ENCODE results near the gene RAD21L1.

The RAD21L1 gene

GRCh38 chr20:1274485-1275311 is 48.9 kb downstream of the RAD21L1 start:
- DNase-seq, result no peak

DNA sequence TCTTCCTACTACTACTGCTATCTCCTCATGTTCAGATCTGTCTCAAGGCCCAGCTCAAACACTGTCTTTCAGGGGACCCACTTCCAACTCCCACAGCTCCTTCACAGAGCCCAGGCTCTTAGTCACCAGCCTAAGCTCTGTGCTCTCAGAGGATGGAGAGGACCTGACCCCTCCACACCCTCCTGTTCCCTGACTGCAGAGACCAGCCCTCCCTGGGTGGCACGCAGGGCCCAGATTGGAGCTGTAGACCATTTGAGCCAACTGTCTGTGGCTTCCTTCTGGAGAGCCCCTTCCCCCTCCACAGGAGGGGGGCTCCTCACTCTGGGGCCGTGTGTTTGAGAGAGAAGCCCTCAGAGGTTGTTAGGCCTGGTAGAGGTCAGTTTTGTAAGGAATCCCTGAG is 50.1 kb downstream of the RAD21L1 start:
- no peak for DNase-seq

DNA sequence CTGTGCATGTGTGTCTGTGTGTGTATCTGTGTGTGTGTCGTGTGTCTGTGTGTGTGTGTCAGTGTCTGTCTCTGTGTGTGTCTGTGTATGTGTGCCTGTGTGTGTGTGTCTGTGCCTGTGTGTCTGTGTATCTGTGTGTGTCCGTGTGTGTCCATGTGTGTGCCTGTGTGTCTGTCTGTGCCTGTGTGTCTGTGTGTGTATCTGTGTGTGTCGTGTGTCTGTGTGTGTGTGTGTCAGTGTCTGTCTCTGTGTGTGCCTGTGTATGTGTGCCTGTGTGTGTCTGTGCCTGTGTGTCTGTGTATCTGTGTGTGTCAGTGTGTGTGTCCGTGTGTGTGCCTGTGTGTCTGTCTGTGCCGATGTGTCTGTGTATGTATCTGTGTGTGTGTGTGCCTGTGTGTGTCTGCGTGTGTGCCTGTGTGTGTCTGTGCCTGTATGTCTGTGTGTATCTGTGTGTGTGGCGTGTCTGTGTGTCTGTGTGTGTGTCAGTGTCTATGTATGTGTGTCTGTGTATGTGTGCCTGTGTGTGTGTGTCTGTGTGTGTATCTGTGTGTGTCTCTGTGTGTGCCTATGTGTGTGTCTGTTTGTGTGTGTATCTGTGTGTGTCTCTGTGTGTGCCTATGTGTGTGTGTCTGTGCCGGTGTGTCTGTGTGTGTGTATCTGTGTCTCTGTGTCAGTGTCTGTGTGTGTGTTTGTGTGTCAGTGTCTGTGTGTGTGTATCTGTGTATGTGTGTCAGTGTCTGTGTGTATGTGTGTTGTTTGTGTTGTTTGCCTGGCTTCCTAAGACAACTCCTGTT is 51.9 kb downstream of the RAD21L1 start:
- DNase-seq, result no peak

DNA sequence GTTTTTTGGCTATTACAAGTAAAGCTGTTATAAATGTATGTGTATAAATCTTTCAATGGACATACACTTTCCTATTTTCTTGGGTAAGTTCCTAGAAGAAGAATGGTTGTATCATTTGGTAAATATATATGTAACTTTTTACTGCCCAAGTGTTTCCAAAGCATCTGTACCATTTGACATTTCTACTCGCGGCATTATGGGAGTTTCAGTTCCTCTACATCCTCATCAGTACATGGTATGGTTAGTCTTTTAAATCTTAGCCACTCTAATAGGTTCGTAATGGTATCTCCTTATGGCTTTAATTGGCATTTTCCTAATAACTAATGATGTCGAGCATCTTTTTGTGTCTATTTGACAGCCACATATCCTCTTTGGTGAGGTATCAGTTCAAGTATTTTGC is 53.1 kb downstream of the RAD21L1 start:
- DNase-seq, result no peak

DNA sequence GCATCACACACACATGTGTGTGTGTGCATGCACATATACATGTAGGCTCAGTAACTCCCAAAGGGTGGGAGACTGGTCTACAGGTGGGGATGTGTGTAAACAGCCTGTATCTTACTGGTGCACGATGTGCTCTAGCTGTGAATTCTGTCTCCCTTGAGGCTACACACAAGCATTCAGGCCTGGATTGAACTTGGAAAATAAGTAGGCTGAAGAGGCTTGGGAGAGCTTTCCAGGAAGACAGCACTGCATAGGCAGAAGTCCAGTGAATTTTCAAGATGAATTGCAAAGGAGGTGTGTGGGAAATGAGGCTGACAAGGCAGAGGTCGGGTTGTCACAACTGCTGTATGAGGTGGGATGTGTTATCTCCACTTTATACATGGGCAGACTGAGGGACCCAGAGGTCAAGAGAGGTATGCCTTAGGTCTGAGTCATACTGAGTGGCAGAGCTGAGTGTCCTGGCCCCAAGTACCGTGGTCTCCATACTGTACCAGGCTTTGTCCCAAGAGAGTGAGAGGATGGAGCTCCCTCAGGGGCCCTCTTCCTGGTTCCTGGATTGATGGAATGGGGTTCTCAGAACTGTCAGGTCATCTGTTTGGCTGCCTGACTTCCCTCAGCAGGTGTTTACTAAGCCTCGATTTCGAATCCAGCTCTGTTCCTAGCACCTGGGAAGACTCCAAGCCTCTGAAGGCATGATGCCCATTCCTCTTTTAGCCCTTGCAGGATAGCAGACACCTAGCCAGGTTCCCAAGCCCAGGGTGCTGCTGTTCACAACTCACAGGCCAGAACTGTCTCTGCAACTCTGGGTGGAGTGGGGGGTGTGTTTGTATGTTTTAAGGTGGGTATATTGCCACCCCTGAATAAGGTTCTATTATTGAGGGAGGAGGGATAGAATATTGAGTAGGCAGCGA is 54.6 kb downstream of the RAD21L1 start:
- DNase-seq, result no peak

DNA sequence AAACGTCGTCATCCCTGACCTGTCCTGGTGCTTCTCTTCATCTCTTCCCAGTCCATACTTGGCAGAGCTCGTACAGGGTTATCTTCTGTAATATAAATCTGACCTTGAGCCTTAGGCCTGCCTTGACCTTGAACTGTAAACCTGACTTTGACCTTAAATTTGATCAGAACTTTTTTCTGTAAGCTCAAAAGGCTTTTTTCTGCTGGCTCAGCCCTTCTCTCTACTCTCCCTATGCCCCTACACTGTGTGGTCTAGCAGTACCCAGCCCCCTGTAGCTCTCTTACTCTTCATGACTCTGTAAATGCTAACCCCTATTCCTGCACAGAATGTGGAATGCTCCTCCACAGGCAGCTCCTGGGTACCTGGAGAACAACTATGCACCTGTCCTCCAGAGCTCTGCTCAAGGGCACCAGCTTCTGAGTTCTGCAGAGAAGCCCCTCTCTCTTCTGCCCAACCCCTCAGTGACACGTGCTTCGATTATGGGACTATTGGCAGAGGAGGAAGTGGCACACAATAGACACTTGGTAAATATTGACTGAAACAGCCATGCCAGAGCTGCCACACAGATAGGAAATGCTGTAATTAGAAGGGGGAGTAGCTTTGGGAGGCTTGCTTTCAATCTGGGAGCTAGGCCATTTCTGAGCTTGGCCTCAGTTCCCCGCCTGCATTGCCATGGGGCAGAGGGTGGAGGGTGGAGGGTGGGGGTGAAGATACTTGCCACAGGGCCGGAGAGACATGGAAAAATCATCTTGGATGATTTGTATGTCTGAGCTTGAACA is 55.6 kb downstream of the RAD21L1 start:
- DNase-seq, result no peak

GRCh38 chr20:1282966-1283365 is 57.1 kb downstream of the RAD21L1 start:
- no peak for DNase-seq

- no peak for DNase-seq
Measured at GRCh38 chr20:1283522-1284510, 58.0 kb downstream of the RAD21L1 start.

GRCh38 chr20:1286267-1287024 is 60.6 kb downstream of the RAD21L1 start:
- no peak for DNase-seq

DNA sequence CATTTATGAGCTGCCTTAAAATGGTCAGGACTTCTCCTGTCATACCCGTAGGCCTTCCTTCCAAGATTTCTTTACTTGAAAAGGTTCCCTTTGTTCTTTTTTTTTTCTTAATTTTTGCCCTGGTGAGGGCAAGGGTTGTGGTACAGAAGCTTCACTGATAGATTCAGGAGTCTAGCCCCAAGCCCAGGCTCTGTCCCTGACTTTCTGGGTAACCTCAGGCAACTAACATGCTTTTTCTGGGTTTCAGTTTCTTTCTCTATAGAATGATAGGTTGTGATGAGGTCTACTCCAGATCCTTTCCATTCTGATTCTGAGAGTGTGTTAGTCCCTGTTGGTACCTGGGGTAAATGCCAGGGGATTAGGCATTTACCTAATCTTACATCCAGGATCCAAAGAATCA is 61.5 kb downstream of the RAD21L1 start:
- DNase-seq, result no peak

DNA sequence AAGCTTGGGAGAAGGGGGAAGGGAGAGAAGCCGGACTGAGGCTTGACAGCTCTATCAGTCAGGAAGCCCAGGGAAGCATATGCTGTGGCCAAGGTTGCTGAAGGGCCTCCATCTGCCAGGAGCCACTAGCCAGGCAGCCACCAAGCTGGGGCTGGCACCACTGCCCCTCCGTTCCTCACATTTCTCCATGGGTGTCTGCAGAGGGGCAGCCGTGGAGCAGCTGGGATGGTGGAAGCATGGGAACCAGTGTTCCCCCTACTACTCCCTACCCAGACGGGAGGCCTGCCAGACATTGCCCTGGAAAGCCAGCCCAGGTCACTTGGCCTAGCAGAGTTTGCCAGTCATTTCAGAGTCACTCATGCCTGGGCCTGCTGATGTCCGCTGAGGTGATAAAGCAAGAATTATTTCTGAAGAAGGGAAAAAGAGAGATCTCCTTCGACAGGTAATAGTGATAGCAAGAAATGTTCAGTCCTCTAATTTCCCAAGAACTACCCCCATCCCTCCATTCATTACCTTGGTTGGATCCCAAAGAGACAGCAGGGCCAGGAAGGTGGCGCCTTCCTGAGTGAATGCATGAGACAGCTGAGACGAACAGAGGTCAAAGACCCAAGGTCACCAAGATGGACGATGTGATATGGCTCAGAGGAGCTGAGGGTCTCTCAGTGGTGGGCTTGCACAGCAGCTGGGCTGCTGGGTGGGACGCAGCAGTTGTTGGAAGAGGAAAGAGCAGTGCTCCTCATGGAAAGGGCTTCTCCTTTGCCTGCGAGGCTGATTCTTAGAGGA is 62.1 kb downstream of the RAD21L1 start:
- no peak for DNase-seq

GRCh38 chr20:1291191-1291741 is 65.4 kb downstream of the RAD21L1 start:
- DNase-seq, result no peak

DNA sequence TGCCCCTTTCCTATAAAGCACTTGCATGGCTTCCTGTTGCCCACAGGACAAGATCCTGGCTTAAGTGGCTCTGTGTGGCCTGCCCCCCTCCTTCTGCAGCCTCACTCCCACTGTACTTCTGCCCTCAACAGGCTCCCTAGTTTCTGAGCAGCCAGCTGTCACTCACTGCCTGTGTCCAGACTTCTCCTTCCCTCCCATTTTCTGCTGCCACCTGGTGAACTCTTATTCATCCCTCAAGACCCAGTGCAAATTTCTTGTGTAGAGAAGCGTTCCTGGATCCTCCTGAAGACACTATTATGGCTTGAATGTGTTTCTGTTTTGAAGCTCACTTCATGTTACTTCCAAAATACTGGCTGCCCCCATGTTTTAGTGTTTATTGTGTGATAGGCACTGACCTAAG is 66.8 kb downstream of the RAD21L1 start:
- no peak for DNase-seq

DNA sequence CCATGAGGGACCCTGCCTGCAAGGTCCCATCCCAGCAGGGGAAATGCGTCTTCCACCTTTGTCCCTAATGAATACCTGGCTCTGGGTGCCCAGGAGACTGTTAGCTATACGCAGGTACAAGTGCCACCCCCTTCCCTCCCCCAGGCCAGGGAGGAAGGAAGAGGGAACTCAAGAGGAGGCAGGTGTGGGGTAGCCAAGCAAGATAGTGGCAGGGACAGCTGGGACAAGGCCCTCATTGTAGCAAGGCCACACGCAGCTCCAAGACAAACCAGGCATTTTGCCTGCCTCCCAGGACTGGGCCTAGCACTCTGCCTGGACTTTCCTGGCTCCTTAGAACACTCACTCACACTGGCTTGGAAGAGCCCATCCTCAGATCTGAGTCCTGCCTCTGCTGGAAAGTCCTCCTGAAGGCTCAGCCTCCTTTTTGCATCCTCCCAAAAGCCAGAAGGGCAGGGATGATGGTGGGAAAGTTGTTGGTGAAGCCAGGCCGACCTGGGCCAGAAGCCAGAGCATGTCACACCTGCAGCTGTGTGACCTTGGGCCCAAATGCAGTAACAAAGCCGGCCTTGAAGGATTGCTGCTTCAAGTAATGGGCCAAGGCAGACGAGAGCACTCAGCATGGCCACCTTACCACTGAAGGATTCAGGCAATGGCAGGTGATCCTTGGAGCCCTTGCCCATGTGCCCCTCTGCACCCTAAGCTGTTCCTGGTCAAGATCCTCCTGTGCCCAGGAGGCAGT is 68.0 kb downstream of the RAD21L1 start:
- DNase-seq, result no peak

DNA sequence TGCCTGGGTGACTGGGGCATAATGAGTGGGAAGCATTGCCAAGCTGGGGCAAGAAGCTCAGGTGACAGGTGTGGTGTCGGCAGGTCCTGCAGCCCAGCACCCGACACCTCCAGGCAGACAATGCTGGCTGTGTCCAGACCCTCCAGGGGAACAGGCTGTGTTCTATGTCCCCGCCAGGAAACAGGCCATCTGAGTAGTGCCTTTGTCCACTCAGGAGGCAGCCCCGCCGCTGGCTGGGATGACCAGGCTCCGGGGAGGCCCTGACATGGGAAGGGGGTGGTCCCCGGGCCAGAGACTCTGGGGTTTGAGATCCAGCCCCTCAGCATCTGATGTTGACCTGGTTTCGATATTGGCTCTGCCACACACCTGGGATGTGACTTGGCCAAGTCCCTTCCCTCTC is 68.7 kb downstream of the RAD21L1 start:
- DNase-seq, result no peak

DNA sequence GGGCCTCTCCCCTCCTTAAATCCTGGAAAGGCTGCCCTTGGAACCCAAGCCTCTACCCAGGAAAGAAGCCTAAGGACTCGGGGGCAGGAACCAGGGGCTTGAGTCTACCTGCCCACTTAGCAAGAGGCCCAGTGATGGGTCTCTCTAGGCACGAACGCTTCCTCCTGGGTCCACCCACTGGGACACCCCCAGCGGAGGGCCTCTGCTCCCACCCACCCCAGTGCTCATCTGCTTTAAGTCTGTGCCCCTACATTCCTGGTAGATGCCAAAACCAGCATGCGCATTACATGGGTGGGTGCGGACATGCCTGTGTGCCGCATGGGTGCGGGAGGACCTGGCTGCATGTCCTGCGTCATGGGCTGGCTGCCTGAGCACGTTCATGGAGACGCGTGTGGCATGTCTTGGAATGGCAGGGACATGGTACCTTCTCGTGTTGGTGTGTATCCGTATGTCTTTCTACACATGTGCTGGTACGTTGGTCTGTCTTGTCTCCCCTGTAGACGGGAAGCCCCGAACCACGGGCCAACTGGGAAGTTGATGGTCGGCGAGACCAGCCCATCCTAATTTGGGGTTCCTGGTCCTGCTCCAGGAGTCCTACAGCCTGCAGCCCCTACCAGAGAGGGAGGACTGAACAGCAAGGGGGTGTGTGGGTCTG is 69.6 kb downstream of the RAD21L1 start:
- no peak for DNase-seq

DNA sequence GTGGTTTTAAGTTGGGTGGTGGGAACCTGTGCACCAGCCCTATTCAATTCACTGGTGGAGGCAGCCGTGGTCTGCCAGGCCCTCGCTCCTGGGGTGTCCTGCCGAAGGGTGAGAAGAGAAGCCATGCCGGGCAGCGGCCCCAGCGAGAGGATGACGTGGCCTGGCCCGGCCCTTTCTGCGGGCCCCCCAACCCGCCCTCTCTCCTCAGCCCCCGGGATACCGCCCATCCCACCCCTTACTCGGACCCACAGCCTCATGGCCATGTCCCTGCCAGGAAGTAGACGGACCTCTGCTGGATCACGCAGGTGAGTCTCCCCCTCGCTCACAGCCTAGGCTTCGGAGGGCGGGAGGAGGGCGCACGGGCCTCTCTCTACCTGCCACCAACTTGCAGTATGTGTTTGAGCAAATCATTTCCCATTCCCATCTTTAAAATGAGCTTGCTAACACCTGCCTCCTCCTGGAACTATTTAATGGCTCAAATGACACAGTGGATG is 70.3 kb downstream of the RAD21L1 start:
- no peak for DNase-seq

GRCh38 chr20:1296922-1297321 is 71.1 kb downstream of the RAD21L1 start:
- DNase-seq, result no peak
